ENCODE measurements around the gene CXCL10.
"Not testable (repeated sequence)": the region's sequence is repeated elsewhere in the genome, so short reads cannot be mapped to it uniquely, and the experiment has no call there.

DNA sequence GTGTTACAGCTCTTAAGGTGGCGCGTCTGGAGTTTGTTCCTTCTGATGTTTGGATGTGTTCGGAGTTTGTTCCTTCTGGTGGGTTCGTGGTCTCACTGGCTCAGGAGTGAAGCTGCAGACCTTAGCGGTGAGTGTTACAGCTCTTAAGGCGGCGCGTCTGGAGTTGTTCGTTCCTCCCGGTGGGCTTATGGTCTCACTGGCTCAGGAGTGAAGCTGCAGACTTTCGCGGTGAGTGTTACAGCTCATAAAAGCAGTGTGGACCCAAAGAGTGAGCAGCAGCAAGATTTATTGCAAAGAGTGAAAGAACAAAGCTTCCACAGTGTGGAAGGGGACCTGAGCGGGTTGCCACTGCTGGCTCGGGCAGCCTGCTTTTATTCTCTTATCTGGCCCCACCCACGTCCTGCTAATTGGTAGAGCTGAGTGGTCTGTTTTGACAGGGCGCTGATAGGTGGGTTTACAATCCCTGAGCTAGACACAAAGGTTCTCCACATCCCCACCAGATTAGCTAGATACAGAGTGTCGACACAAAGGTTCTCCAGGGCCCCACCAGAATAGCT, 26.6 kb upstream of the CXCL10 start:
- TF ChIP-seq EZH2 (IDR thresholded peaks at IDR 0.05; ENCODE audit: low read length, missing control alignments) = not testable (repeated sequence)
- TF ChIP-seq, protein P1, sequence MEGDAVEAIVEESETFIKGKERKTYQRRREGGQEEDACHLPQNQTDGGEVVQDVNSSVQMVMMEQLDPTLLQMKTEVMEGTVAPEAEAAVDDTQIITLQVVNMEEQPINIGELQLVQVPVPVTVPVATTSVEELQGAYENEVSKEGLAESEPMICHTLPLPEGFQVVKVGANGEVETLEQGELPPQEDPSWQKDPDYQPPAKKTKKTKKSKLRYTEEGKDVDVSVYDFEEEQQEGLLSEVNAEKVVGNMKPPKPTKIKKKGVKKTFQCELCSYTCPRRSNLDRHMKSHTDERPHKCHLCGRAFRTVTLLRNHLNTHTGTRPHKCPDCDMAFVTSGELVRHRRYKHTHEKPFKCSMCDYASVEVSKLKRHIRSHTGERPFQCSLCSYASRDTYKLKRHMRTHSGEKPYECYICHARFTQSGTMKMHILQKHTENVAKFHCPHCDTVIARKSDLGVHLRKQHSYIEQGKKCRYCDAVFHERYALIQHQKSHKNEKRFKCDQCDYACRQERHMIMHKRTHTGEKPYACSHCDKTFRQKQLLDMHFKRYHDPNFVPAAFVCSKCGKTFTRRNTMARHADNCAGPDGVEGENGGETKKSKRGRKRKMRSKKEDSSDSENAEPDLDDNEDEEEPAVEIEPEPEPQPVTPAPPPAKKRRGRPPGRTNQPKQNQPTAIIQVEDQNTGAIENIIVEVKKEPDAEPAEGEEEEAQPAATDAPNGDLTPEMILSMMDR (conservative IDR thresholded peaks at IDR 0.05 in 1 of 2, IDR thresholded peaks at IDR 0.05 in 1 of 2; ENCODE audit: low read depth in 1 of 2, low read length in 2 of 2) = not testable (repeated sequence)

Measured in fibroblast of lung (primary cell).